HUDEP-2 (cell line): ENCODE results near the gene CSNK2A3.

Source experiments
- DNase-seq, 76 experiments: peaks; one replicate each; lab custom pipeline; 2025; ENCODE audit not compliant: unreplicated experiment in 76 of 76; lab: John Stamatoyannopoulos, UW

CSNK2A3 gene

GRCh38 chr11:11302565-11302964 is 50.5 kb downstream of the CSNK2A3 start:
- DNase-seq: no peak
